SJSA1 (cell line): ENCODE data around the gene MAGEB10. TPM values are rescaled to one million over a fixed set of nuclear protein-coding genes. Genes with fewer than 3 reads are reported as not detected.
"Not testable (repeated sequence)": the region's sequence is repeated elsewhere in the genome, so short reads cannot be mapped to it uniquely, and the experiment has no call there.

Experiments
- DNase-seq, 2 experiments: peaks; one replicate each; pipeline ENCODE4 v3.0.0-alpha.2; 2015 to 2020; ENCODE audit warnings: low spot score in 2 of 2, low read depth in 1 of 2
- H3K27ac ChIP-seq: fragments of 250-450 bp; sonication (Bioruptor Pico); 2 replicates; pipeline ENCODE4 v1.5.1; 2020; ENCODE audit warnings: mild to moderate bottlenecking, moderate library complexity
- H3K27me3 ChIP-seq: fragments of 250-450 bp; sonication (Bioruptor Pico); replicated peaks from 2 replicates; pipeline ENCODE4 v1.5.1; 2020; ENCODE audit warnings: mild to moderate bottlenecking, moderate library complexity
- H3K36me3 ChIP-seq: fragments of 250-450 bp; sonication (Bioruptor Pico); 2 replicates; pipeline ENCODE4 v1.5.1; 2020; ENCODE audit warnings: mild to moderate bottlenecking
- H3K4me1 ChIP-seq: fragments of 250-450 bp; sonication (Bioruptor Pico); replicated peaks from 2 replicates; pipeline ENCODE4 v1.6.1; 2021; ENCODE audit warnings: mild to moderate bottlenecking
- H3K4me3 ChIP-seq: fragments of 250-450 bp; sonication (Bioruptor Pico); 2 replicates; pipeline ENCODE4 v1.5.1; 2020; ENCODE audit warnings: mild to moderate bottlenecking
- H3K9me3 ChIP-seq: fragments of 250-450 bp; sonication (Bioruptor Pico); replicated peaks from 2 replicates; pipeline ENCODE4 v1.5.1; 2020; ENCODE audit warnings: mild to moderate bottlenecking
- total RNA-seq: library from RNA; depleted of rRNA; stranded (reverse); fragments of >200 nt; shearing (Covaris generic); gene quantifications from 2 replicates; pipeline ENCODE4 v1.2.3, GENCODE V29; 2014; rRNA removed

Gene MAGEB10
- total RNA-seq: not detected in 2 replicates

GRCh38 chrX:27807690-27808089 lies at the start of gene MAGEB10:
Gene MAGEB10 (plus strand): TSS chrX:27807990. CDS start chrX:27821307, 13,317 bp downstream.
- H3K27me3 ChIP-seq: no peaks in the 10 kb centered on the region
- no peaks in the 10 kb centered on the region for H3K36me3 ChIP-seq
- H3K9me3 ChIP-seq: no peaks in the 10 kb centered on the region
- H3K4me3 ChIP-seq: no peak within 1 kb of the TSS
- DNase-seq: no peak
- no peak within 1 kb of the TSS for H3K27ac ChIP-seq
- no peaks in the 10 kb centered on the region for H3K4me1 ChIP-seq

- Histone ChIP-seq H3K27me3 (no peaks in the 10 kb centered on the region), H3K9me3 (no peaks in the 10 kb centered on the region), H3K4me3 (no peak overlapping the region), H3K4me1 (no peaks in the 10 kb centered on the region), H3K27ac (no peak overlapping the region), H3K36me3 (no peaks in the 10 kb centered on the region)
- DNase-seq: no peak
These were observed 42.1 kb upstream of the MAGEB10 start for GRCh38 chrX:27765718-27766117.

GRCh38 chrX:27767387-27767786 lies 40.4 kb upstream of the MAGEB10 start:
- no peak overlapping the region for H3K4me3 ChIP-seq
- no peak overlapping the region for H3K27ac ChIP-seq
- H3K9me3 ChIP-seq: no peaks in the 10 kb centered on the region
- no peaks in the 10 kb centered on the region for H3K36me3 ChIP-seq
- H3K27me3 ChIP-seq: no peaks in the 10 kb centered on the region
- no peak for DNase-seq
- no peaks in the 10 kb centered on the region for H3K4me1 ChIP-seq

- H3K27ac ChIP-seq: no peak overlapping the region
- no peaks in the 10 kb centered on the region for H3K36me3 ChIP-seq
- no peaks in the 10 kb centered on the region for H3K9me3 ChIP-seq
- H3K27me3 ChIP-seq: no peaks in the 10 kb centered on the region
- DNase-seq: no peak
- H3K4me1 ChIP-seq: no peaks in the 10 kb centered on the region
- H3K4me3 ChIP-seq: no peak overlapping the region
These were observed 31.8 kb upstream of the MAGEB10 start for GRCh38 chrX:27775984-27776383.

- Histone ChIP-seq H3K4me1 (no peaks in the 10 kb centered on the region), H3K4me3 (no peak overlapping the region), H3K27me3 (no peaks in the 10 kb centered on the region), H3K36me3 (no peaks in the 10 kb centered on the region), H3K9me3 (no peaks in the 10 kb centered on the region), H3K27ac (no peak overlapping the region)
- no peak for DNase-seq
These were observed 11.0 kb upstream of the MAGEB10 start for GRCh38 chrX:27796640-27797257.

GRCh38 chrX:27797575-27797974 lies 10.2 kb upstream of the MAGEB10 start:
- Histone ChIP-seq H3K9me3 (no peaks in the 10 kb centered on the region), H3K4me1 (no peaks in the 10 kb centered on the region), H3K4me3 (no peak overlapping the region), H3K27me3 (no peaks in the 10 kb centered on the region), H3K36me3 (no peaks in the 10 kb centered on the region), H3K27ac (no peak overlapping the region)
- DNase-seq: no peak

GRCh38 chrX:27808226-27808625 lies 436 bp downstream of the MAGEB10 start:
- H3K9me3 ChIP-seq: no peaks in the 10 kb centered on the region

GRCh38 chrX:27808991-27809859 lies 1.4 kb downstream of the MAGEB10 start:
- DNase-seq, H3K9me3 ChIP-seq, H3K27me3 ChIP-seq, H3K36me3 ChIP-seq, H3K4me3 ChIP-seq, H3K27ac ChIP-seq, H3K4me1 ChIP-seq: not testable (repeated sequence)

More at GRCh38 chrX:27808226-27808625, 436 bp downstream of the MAGEB10 start:
- DNase-seq: no peak
- Histone ChIP-seq H3K27ac (no peak overlapping the region), H3K4me1 (no peaks in the 10 kb centered on the region), H3K4me3 (no peak overlapping the region), H3K36me3 (no peaks in the 10 kb centered on the region), H3K27me3 (no peaks in the 10 kb centered on the region)

GRCh38 chrX:27815209-27815608 lies 7.4 kb downstream of the MAGEB10 start:
- no peaks in the 10 kb centered on the region for H3K9me3 ChIP-seq
- no peaks in the 10 kb centered on the region for H3K36me3 ChIP-seq
- H3K27me3 ChIP-seq: no peaks in the 10 kb centered on the region
- no peak for DNase-seq
- H3K4me3 ChIP-seq: no peak overlapping the region
- no peaks in the 10 kb centered on the region for H3K4me1 ChIP-seq
- H3K27ac ChIP-seq: no peak overlapping the region

- Histone ChIP-seq H3K36me3 (no peaks in the 10 kb centered on the region), H3K4me3 (no peak overlapping the region), H3K9me3 (no peaks in the 10 kb centered on the region), H3K27me3 (no peaks in the 10 kb centered on the region), H3K27ac (no peak overlapping the region), H3K4me1 (no peaks in the 10 kb centered on the region)
- no peak for DNase-seq
These were observed 16.0 kb downstream of the MAGEB10 start for GRCh38 chrX:27823812-27824211.

- Histone ChIP-seq H3K36me3 (no peaks in the 10 kb centered on the region), H3K4me1 (no peaks in the 10 kb centered on the region), H3K27ac (no peak overlapping the region), H3K4me3 (no peak overlapping the region), H3K27me3 (no peaks in the 10 kb centered on the region), H3K9me3 (no peaks in the 10 kb centered on the region)
- DNase-seq: no peak
These were observed 30.4 kb downstream of the MAGEB10 start for GRCh38 chrX:27838185-27838584.

- no peak for DNase-seq
- Histone ChIP-seq H3K4me3 (no peak overlapping the region), H3K36me3 (no peaks in the 10 kb centered on the region), H3K27ac (no peak overlapping the region), H3K9me3 (no peaks in the 10 kb centered on the region), H3K4me1 (no peaks in the 10 kb centered on the region), H3K27me3 (no peaks in the 10 kb centered on the region)
These were observed 33.1 kb downstream of the MAGEB10 start for GRCh38 chrX:27840881-27841280.

- DNase-seq: no peak
- H3K9me3 ChIP-seq: no peaks in the 10 kb centered on the region
- no peak overlapping the region for H3K4me3 ChIP-seq
- H3K27ac ChIP-seq: no peak overlapping the region
- H3K4me1 ChIP-seq: no peaks in the 10 kb centered on the region
- H3K36me3 ChIP-seq: no peaks in the 10 kb centered on the region
- no peaks in the 10 kb centered on the region for H3K27me3 ChIP-seq
These were observed 35.1 kb downstream of the MAGEB10 start for GRCh38 chrX:27842859-27843258.

GRCh38 chrX:27860337-27860736 lies 52.5 kb downstream of the MAGEB10 start:
- Histone ChIP-seq H3K27me3 (no peaks in the 10 kb centered on the region), H3K27ac (no peak overlapping the region), H3K36me3 (no peaks in the 10 kb centered on the region), H3K9me3 (no peaks in the 10 kb centered on the region), H3K4me3 (no peak overlapping the region), H3K4me1 (no peaks in the 10 kb centered on the region)
- DNase-seq: no peak
